Measurements from ENCODE around the gene ZNF575.

GRCh38 chr19:43541920-43542650 lies 9.1 kb downstream of the ZNF575 start:
- no peak for TF ChIP-seq CTCF (IDR thresholded peaks at IDR 0.05)
- no peak for TF ChIP-seq ZBTB43 (CRISPR knock-in tag; IDR thresholded peaks at IDR 0.05)
- TF ChIP-seq ESRRA (CRISPR knock-in tag; IDR thresholded peaks at IDR 0.05; ENCODE audit: borderline replicate concordance), result no peak
- no peak for TF ChIP-seq IRF2 (CRISPR knock-in tag; IDR thresholded peaks at IDR 0.05; ENCODE audit: borderline replicate concordance, low read depth)
- TF ChIP-seq ATF3 (CRISPR knock-in tag; conservative IDR thresholded peaks at IDR 0.05), result no peak
- TF ChIP-seq NR3C1 (CRISPR knock-in tag; conservative IDR thresholded peaks at IDR 0.05; ENCODE audit: low read depth), result no peak
- no peak for TF ChIP-seq TEAD1 (CRISPR knock-in tag; IDR thresholded peaks at IDR 0.05)

All from WTC11 (cell line).